OCI-LY1 (cell line): ENCODE measurements around the gene POLR2B.
"Not testable (repeated sequence)": the region's sequence is repeated elsewhere in the genome, so short reads cannot be mapped to it uniquely, and the experiment has no call there.

ENCODE experiments used
- H2AFZ ChIP-seq: fragments of 200-600 bp; sonication (generic), shearing (Covaris generic); 2 replicates; pipeline ENCODE4 v1.6.0; 2014; ENCODE audit warnings: antibody characterized with exemption, mild to moderate bottlenecking, low read length
- H3F3A ChIP-seq: fragments of 200-600 bp; sonication (generic), shearing (Covaris generic); 2 replicates; pipeline ENCODE4 v1.6.0; 2014; ENCODE audit warnings: mild to moderate bottlenecking, antibody characterized with exemption, low read length, moderate library complexity; ENCODE audit not compliant: insufficient read depth
- H3K27ac ChIP-seq: fragments of 200-600 bp; sonication (generic); 2 replicates; pipeline ENCODE4 v1.5.1; 2014; ENCODE audit warnings: low read length, mixed run types, mild to moderate bottlenecking, low read depth; ENCODE audit not compliant: poor library complexity, severe bottlenecking
- H3K27me3 ChIP-seq: fragments of 200-600 bp; sonication (generic); 2 replicates; pipeline ENCODE4 v1.6.0; 2014; ENCODE audit warnings: antibody characterized with exemption, mild to moderate bottlenecking, low read length, moderate library complexity; ENCODE audit not compliant: insufficient read depth
- H3K36me3 ChIP-seq: fragments of 200-600 bp; sonication (generic); 2 replicates; pipeline ENCODE4 v1.6.1; 2014; ENCODE audit warnings: mild to moderate bottlenecking, antibody characterized with exemption, low read length, moderate library complexity, mixed read lengths; ENCODE audit not compliant: insufficient read depth
- H3K4me1 ChIP-seq: fragments of 200-600 bp; sonication (generic); 2 replicates; pipeline ENCODE4 v1.5.1; 2014; ENCODE audit warnings: mild to moderate bottlenecking, low read length, moderate library complexity; ENCODE audit not compliant: insufficient read depth, severe bottlenecking
- H3K4me2 ChIP-seq: fragments of 200-600 bp; sonication (generic), shearing (Covaris generic); 2 replicates; pipeline ENCODE4 v1.6.1; 2014; ENCODE audit warnings: low read length
- H3K4me3 ChIP-seq: fragments of 200-600 bp; sonication (generic); 2 replicates; pipeline ENCODE4 v1.5.1; 2014; ENCODE audit warnings: low read length, low read depth, mild to moderate bottlenecking, mixed read lengths; ENCODE audit not compliant: poor library complexity, severe bottlenecking
- H3K79me2 ChIP-seq: fragments of 200-600 bp; shearing (Covaris generic); 2 replicates; pipeline ENCODE4 v1.6.1; 2016; ENCODE audit warnings: mixed run types, low read length, mixed read lengths; ENCODE audit not compliant: insufficient read depth
- H3K9ac ChIP-seq: fragments of 200-600 bp; sonication (generic), shearing (Covaris generic); 2 replicates; pipeline ENCODE4 v1.6.1; 2014; ENCODE audit warnings: mild to moderate bottlenecking, low read length, mixed read lengths
- H3K9me2 ChIP-seq: fragments of 200-600 bp; sonication (generic), shearing (Covaris generic); 2 replicates; pipeline ENCODE4 v1.6.1; 2014; ENCODE audit warnings: low read depth, mild to moderate bottlenecking, low read length, mixed read lengths
- H3K9me3 ChIP-seq: fragments of 200-600 bp; shearing (Covaris generic); 2 replicates; pipeline ENCODE4 v1.6.1; 2014; ENCODE audit warnings: low read length, mixed read lengths
- H4K20me1 ChIP-seq: fragments of 200-600 bp; sonication (generic), shearing (Covaris generic); 2 replicates; pipeline ENCODE4 v1.6.0; 2016; ENCODE audit warnings: mild to moderate bottlenecking, low read length; ENCODE audit not compliant: insufficient read depth
- CTCF ChIP-seq: fragments of 200-600 bp; sonication (generic), shearing (Covaris generic); IDR thresholded peaks from 2 replicates; pipeline ENCODE4 v1.5.1; 2017; ENCODE audit warnings: mild to moderate bottlenecking, antibody characterized with exemption, low read length, moderate library complexity, mixed read lengths
- EZH2 ChIP-seq: fragments of 200-600 bp; sonication (generic), shearing (Covaris generic); IDR thresholded peaks from 2 replicates; pipeline ENCODE4 v1.8.0; 2017; ENCODE audit warnings: borderline replicate concordance, mixed run types, mild to moderate bottlenecking, antibody characterized with exemption, low read length, moderate library complexity, mixed read lengths

POLR2B gene

DNA sequence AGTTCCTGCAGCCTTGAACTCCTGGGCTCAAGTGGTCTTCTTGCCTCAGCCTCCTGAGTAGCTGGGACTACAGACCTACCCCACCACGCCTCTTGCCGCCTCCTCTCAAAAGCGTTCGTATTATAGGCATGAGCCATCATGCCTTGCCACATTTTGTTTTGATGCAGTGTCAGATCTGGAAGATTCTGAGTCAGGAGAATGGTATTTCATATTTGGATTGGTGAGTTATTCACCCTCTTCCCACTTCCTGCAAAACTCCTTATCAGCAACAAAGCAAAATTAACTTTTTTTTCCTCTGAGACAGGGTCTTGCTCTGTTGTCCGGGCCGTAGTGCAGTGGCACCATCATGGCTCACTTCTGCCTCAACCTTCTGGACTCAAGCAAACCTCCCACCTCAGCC is 41.4 kb upstream of the POLR2B start:
- Histone ChIP-seq H3K9me3 (no peaks in the 10 kb centered on the region), H3K27ac (no peak overlapping the region), H3F3A (no peaks in the 10 kb centered on the region), H3K36me3 (peaks cover 17% of the 10 kb centered on the region), H3K9me2 (no peaks in the 10 kb centered on the region), H3K4me1 (no peaks in the 10 kb centered on the region), H2AFZ (no peak overlapping the region), H3K9ac (no peak overlapping the region), H3K4me2 (no peak overlapping the region), H4K20me1 (no peaks in the 10 kb centered on the region), H3K27me3 (no peaks in the 10 kb centered on the region), H3K4me3 (no peak overlapping the region), H3K79me2 (no peaks in the 10 kb centered on the region)
- TF ChIP-seq CTCF (no peak), EZH2 (no peak)

- H3K27me3 ChIP-seq, H2AFZ ChIP-seq, H3K4me2 ChIP-seq, H3K9me3 ChIP-seq, H3K4me1 ChIP-seq, H3K9me2 ChIP-seq, H3F3A ChIP-seq, H3K36me3 ChIP-seq, H3K79me2 ChIP-seq, H3K4me3 ChIP-seq, H3K27ac ChIP-seq, H3K9ac ChIP-seq, H4K20me1 ChIP-seq: not testable (repeated sequence)
Observed at GRCh38 chr4:56939826-56940225, 38.9 kb upstream of the POLR2B start.

DNA sequence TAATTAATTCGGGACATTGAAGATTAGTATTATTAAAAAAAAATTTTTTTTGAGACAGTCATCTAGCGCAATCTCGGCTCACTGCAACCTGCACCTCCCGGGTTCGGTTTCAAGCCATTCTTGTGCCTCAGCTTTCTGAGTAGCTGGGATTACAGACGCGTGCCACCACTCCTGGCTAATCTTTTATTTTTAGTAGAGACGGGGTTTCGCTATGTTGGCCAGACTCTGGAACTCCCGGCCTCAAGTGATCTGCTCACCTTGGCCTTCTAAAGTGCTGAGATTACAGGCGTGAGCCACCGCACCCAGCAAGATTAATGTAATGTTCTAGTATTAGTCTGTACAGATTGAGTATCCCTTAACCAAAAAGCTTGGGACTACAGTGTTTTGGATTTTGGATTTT is 38.3 kb upstream of the POLR2B start:
- Histone ChIP-seq H3K4me1 (no peaks in the 10 kb centered on the region), H3K9me3 (no peaks in the 10 kb centered on the region), H3K4me3 (no peak overlapping the region), H3K27me3 (no peaks in the 10 kb centered on the region), H3F3A (no peaks in the 10 kb centered on the region), H2AFZ (no peak overlapping the region), H3K9ac (no peak overlapping the region), H3K27ac (no peak overlapping the region), H3K36me3 (peaks cover 5% of the 10 kb centered on the region), H3K4me2 (no peak overlapping the region), H4K20me1 (no peaks in the 10 kb centered on the region), H3K9me2 (no peaks in the 10 kb centered on the region), H3K79me2 (no peaks in the 10 kb centered on the region)
- TF ChIP-seq EZH2 (no peak), CTCF (no peak)

- no peaks in the 10 kb centered on the region for H4K20me1 ChIP-seq
- peaks cover 5% of the 10 kb centered on the region for H3K36me3 ChIP-seq
- H3K27me3 ChIP-seq = no peaks in the 10 kb centered on the region
- H3K79me2 ChIP-seq = no peaks in the 10 kb centered on the region
- no peaks in the 10 kb centered on the region for H3K9me3 ChIP-seq
- H2AFZ ChIP-seq = no peak overlapping the region
- H3K9ac ChIP-seq = no peak overlapping the region
- no peak overlapping the region for H3K4me2 ChIP-seq
- H3K4me3 ChIP-seq = no peak overlapping the region
- no peaks in the 10 kb centered on the region for H3F3A ChIP-seq
- no peak for TF ChIP-seq EZH2
- no peak for TF ChIP-seq CTCF
- no peaks in the 10 kb centered on the region for H3K9me2 ChIP-seq
- no peaks in the 10 kb centered on the region for H3K4me1 ChIP-seq
- H3K27ac ChIP-seq = no peak overlapping the region
Observed at GRCh38 chr4:56940971-56941370, 37.7 kb upstream of the POLR2B start.
